Measurements from ENCODE around the gene DEXI. TPM values are rescaled to one million over a fixed set of nuclear protein-coding genes. Genes with fewer than 3 reads are reported as not detected.

The DEXI gene
- polyA plus RNA-seq, 1 experiment = 55.2 TPM

GRCh38 chr16:10957771-10958482, 15.7 kb upstream of the DEXI start:
- peaks cover 1% of the 10 kb centered on the region; the same call in 1 of the 2 replicates for H3K36me3 ChIP-seq (ENCODE audit: control insufficient read depth, insufficient read depth, low read length)
- TF ChIP-seq, protein P1, sequence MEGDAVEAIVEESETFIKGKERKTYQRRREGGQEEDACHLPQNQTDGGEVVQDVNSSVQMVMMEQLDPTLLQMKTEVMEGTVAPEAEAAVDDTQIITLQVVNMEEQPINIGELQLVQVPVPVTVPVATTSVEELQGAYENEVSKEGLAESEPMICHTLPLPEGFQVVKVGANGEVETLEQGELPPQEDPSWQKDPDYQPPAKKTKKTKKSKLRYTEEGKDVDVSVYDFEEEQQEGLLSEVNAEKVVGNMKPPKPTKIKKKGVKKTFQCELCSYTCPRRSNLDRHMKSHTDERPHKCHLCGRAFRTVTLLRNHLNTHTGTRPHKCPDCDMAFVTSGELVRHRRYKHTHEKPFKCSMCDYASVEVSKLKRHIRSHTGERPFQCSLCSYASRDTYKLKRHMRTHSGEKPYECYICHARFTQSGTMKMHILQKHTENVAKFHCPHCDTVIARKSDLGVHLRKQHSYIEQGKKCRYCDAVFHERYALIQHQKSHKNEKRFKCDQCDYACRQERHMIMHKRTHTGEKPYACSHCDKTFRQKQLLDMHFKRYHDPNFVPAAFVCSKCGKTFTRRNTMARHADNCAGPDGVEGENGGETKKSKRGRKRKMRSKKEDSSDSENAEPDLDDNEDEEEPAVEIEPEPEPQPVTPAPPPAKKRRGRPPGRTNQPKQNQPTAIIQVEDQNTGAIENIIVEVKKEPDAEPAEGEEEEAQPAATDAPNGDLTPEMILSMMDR (IDR thresholded peaks at IDR 0.05; ENCODE audit: insufficient read depth, low read depth, low read length) = no peak
- no peaks in the 10 kb centered on the region for H3K27me3 ChIP-seq (ENCODE audit: control insufficient read depth, insufficient read depth, low read length)
- POLR2A ChIA-PET = interaction anchor here (0.6 kb wide), 1 partner anchor 733 kb away, joined by 4 read pairs; no protein-coding TSS in a partner anchor
- CTCF ChIA-PET = interaction anchor here (1.4 to 1.5 kb wide), 2 partner anchors 9 to 297 kb away, joined by 3 to 4 read pairs; no protein-coding TSS in a partner anchor
- H3K4me3 ChIP-seq (ENCODE audit: low read depth, low read length) = no peak overlapping the region
- DNase-seq (ENCODE audit: low read depth) = no peak

GRCh38 chr16:10954903-10955302, 12.6 kb upstream of the DEXI start:
- ChIA-PET CTCF (interaction anchor here (0.9 to 2.3 kb wide), 6 partner anchors 10 to 451 kb away, joined by 3 to 17 read pairs (median 8); partner anchors contain the start of genes CLEC16A and SOCS1), POLR2A (no interaction called here)
- TF ChIP-seq, protein P1 (IDR thresholded peaks at IDR 0.05; ENCODE audit: insufficient read depth, low read depth, low read length) = no peak
- no peaks in the 10 kb centered on the region for H3K27me3 ChIP-seq (ENCODE audit: control insufficient read depth, insufficient read depth, low read length)
- H3K36me3 ChIP-seq (ENCODE audit: control insufficient read depth, insufficient read depth, low read length) = no peaks in the 10 kb centered on the region
- DNase-seq (ENCODE audit: low read depth) = no peak
- H3K4me3 ChIP-seq (ENCODE audit: low read depth, low read length) = no peak overlapping the region

DNA sequence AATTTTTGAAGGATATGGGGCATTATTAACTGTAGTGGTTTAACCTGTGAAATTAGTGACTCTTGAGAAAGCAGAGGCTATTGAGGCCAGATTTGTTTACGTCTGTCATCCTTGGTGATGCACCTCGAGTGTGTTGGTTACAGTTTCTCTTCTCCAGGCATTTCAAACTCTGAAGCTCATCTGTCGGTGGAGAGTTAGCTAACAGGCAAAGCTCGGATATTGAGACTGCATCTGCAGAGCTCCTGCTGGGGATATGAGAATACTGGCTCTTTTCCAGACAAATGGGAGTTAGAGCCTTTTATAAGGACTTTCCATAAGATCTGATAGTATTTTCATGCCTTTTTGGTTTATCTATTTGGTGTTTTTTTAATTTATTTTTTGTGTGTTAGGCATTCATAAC, 8.8 kb upstream of the DEXI start:
- ChIA-PET POLR2A (no interaction called here), CTCF (interaction anchor here (0.9 to 5.0 kb wide), 8 partner anchors 9 to 864 kb away, joined by 3 to 36 read pairs (median 4); partner anchors contain the start of genes DEXI and SOCS1)
- H3K36me3 ChIP-seq (ENCODE audit: control insufficient read depth, insufficient read depth, low read length) = no peaks in the 10 kb centered on the region
- no peak for DNase-seq (ENCODE audit: low read depth)
- H3K4me3 ChIP-seq (ENCODE audit: low read depth, low read length) = no peak overlapping the region
- H3K27me3 ChIP-seq (ENCODE audit: control insufficient read depth, insufficient read depth, low read length) = no peaks in the 10 kb centered on the region
- TF ChIP-seq, protein P1 (IDR thresholded peaks at IDR 0.05; ENCODE audit: insufficient read depth, low read depth, low read length) = no peak

DNA sequence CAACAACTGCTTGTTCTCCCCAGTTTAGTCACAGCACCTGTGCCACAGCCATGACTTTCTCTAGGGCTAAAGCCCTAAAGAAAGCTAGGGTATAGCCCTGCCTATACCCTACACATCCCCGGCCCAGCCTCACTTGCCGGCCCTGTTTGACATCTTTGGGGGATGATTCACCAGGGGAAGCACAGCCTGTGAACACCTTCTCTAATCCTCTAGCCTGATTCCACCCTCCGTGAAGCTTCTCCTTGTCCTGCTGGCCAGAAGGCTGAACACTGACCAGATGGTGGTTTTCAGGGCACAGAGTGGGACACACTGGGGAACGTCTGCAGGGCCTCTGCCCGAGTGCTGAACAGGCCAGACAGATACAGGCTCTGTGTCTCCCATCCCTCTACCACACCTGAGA, 8.1 kb upstream of the DEXI start:
- CTCF ChIA-PET = interaction anchor here (0.7 to 5.0 kb wide), 10 partner anchors 8 to 865 kb away, joined by 3 to 36 read pairs (median 4); partner anchors contain the start of gene DEXI
- POLR2A ChIA-PET = no interaction called here
- Histone ChIP-seq H3K27me3 (ENCODE audit: control insufficient read depth, insufficient read depth, low read length) (no peaks in the 10 kb centered on the region), H3K36me3 (ENCODE audit: control insufficient read depth, insufficient read depth, low read length) (no peaks in the 10 kb centered on the region), H3K4me3 (ENCODE audit: low read depth, low read length) (no peak overlapping the region)
- TF ChIP-seq, protein P1 (IDR thresholded peaks at IDR 0.05; ENCODE audit: insufficient read depth, low read depth, low read length) = no peak
- no peak for DNase-seq (ENCODE audit: low read depth)

- H3K27me3 ChIP-seq (ENCODE audit: control insufficient read depth, insufficient read depth, low read length) = no peaks in the 10 kb centered on the region
- no peak for DNase-seq (ENCODE audit: low read depth)
- H3K4me3 ChIP-seq (ENCODE audit: low read depth, low read length) = no peak overlapping the region
- TF ChIP-seq, protein P1 (IDR thresholded peaks at IDR 0.05; ENCODE audit: insufficient read depth, low read depth, low read length) = 0 out of 2 replicates have a peak, but pooled peaks have one; percentile 3
- H3K36me3 ChIP-seq (ENCODE audit: control insufficient read depth, insufficient read depth, low read length) = no peaks in the 10 kb centered on the region
- ChIA-PET POLR2A (no interaction called here), CTCF (interaction anchor here (0.7 to 5.0 kb wide), 4 partner anchors 11 to 691 kb away, joined by 3 to 36 read pairs (median 4); no protein-coding TSS in a partner anchor)
Observed at GRCh38 chr16:10949424-10949970, 7.2 kb upstream of the DEXI start.
